ENCODE results near the gene DCD.

The DCD gene

GRCh38 chr12:54631988-54632728, 16.0 kb downstream of the DCD start:
- H3K27me3 Mint-ChIP-seq (ENCODE audit: low read depth), result peaks cover 5% of the 10 kb centered on the region

GRCh38 chr12:54631551-54631950, 16.6 kb downstream of the DCD start:
- H3K27me3 Mint-ChIP-seq (ENCODE audit: low read depth), result peaks cover 5% of the 10 kb centered on the region
- no peak overlapping the region for H3K27ac Mint-ChIP-seq
- TF ChIP-seq CTCF (IDR thresholded peaks at IDR 0.05; ENCODE audit: unreplicated experiment in 3 of 3), result no peak
- H3K9me3 Mint-ChIP-seq, result peaks cover 15% of the 10 kb centered on the region
- no peaks in the 10 kb centered on the region for H3K4me1 Mint-ChIP-seq
- H3K36me3 Mint-ChIP-seq (ENCODE audit: low read depth), result peaks cover 4% of the 10 kb centered on the region
- no peak overlapping the region for H3K4me3 Mint-ChIP-seq

More at GRCh38 chr12:54631988-54632728, 16.0 kb downstream of the DCD start:
- Mint-ChIP-seq H3K36me3 (ENCODE audit: low read depth) (no peaks in the 10 kb centered on the region), H3K9me3 (peaks cover 10% of the 10 kb centered on the region), H3K4me1 (no peaks in the 10 kb centered on the region), H3K4me3 (no peak overlapping the region), H3K27ac (no peak overlapping the region)
- TF ChIP-seq CTCF (IDR thresholded peaks at IDR 0.05; ENCODE audit: unreplicated experiment in 3 of 3), result no peak

- H3K9me3 Mint-ChIP-seq, result peaks cover 19% of the 10 kb centered on the region
- no peak for TF ChIP-seq CTCF (IDR thresholded peaks at IDR 0.05; ENCODE audit: unreplicated experiment in 3 of 3)
- H3K4me3 Mint-ChIP-seq, result no peak overlapping the region
- peaks cover 4% of the 10 kb centered on the region for H3K36me3 Mint-ChIP-seq (ENCODE audit: low read depth)
- no peaks in the 10 kb centered on the region for H3K4me1 Mint-ChIP-seq
- H3K27ac Mint-ChIP-seq, result no peak overlapping the region
- H3K27me3 Mint-ChIP-seq (ENCODE audit: low read depth), result peaks cover 5% of the 10 kb centered on the region
These were observed 18.2 kb downstream of the DCD start for GRCh38 chr12:54629925-54630324.

- Mint-ChIP-seq H3K36me3 (ENCODE audit: low read depth) (peaks cover 4% of the 10 kb centered on the region), H3K27me3 (ENCODE audit: low read depth) (peaks cover 1% of the 10 kb centered on the region), H3K9me3 (peaks cover 19% of the 10 kb centered on the region), H3K27ac (no peak overlapping the region), H3K4me1 (peaks cover 8% of the 10 kb centered on the region), H3K4me3 (no peak overlapping the region)
- no peak for TF ChIP-seq CTCF (IDR thresholded peaks at IDR 0.05; ENCODE audit: unreplicated experiment in 3 of 3)
These were observed 19.8 kb downstream of the DCD start for GRCh38 chr12:54628186-54628846.

- TF ChIP-seq CTCF (IDR thresholded peaks at IDR 0.05; ENCODE audit: unreplicated experiment in 3 of 3), result no peak
- Mint-ChIP-seq H3K4me3 (no peak overlapping the region), H3K27ac (no peak overlapping the region), H3K9me3 (peaks cover 19% of the 10 kb centered on the region), H3K27me3 (ENCODE audit: low read depth) (peaks cover 7% of the 10 kb centered on the region), H3K4me1 (peaks cover 8% of the 10 kb centered on the region), H3K36me3 (ENCODE audit: low read depth) (peaks cover 4% of the 10 kb centered on the region)
These were observed 20.9 kb downstream of the DCD start for GRCh38 chr12:54627304-54627703.
